Sigmoid colon (tissue), 7 donors: ENCODE results near the gene GBF1. TPM values are rescaled to one million over a fixed set of nuclear protein-coding genes. Genes with fewer than 3 reads are reported as not detected.
"Not testable (repeated sequence)": the region's sequence is repeated elsewhere in the genome, so short reads cannot be mapped to it uniquely, and the experiment has no call there.

Source experiments
- DNase-seq: peaks from one replicate; pipeline ENCODE4 v3.0.0-alpha.2; 2019
- H3K27ac ChIP-seq, 4 donors: fragments of 200-600 bp; sonication (generic); one replicate each; pipeline ENCODE4 v1.5.1; 2016 to 2019; ENCODE audit warnings: mild to moderate bottlenecking in 1 of 4
- H3K27me3 ChIP-seq, 3 donors: fragments of 200-600 bp; sonication (generic); one replicate each; pipeline ENCODE4 v1.5.1; 2019; ENCODE audit warnings: mild to moderate bottlenecking in 1 of 3
- H3K36me3 ChIP-seq, 4 donors: fragments of 200-600 bp; sonication (generic); one replicate each; pipeline ENCODE4 v1.5.1; 2016 to 2019
- H3K4me1 ChIP-seq, 4 donors: fragments of 200-600 bp; sonication (generic); one replicate each; pipeline ENCODE4 v1.5.1; 2017 to 2019
- H3K4me3 ChIP-seq, 4 donors: fragments of 200-600 bp; sonication (generic); one replicate each; pipeline ENCODE4 v1.5.1; 2017 to 2019; ENCODE audit warnings: mild to moderate bottlenecking in 2 of 4, moderate library complexity in 1 of 4
- H3K9me3 ChIP-seq, 4 donors: fragments of 200-600 bp in 3 of 4; sonication (generic) in 3 of 4; one replicate each; pipeline versions ENCODE4 v1.5.1 to v1.6.1; 2013 to 2019
- EP300 ChIP-seq, 4 donors: sonication (generic); formaldehyde crosslinking; IDR thresholded peaks; one replicate each; pipeline ENCODE4 v1.6.1; 2017; ENCODE audit warnings: antibody characterized with exemption in 4 of 4
- POLR2A ChIP-seq, 2 donors: fragments of 450-650 bp; IDR thresholded peaks; one replicate each; pipeline ENCODE4 v1.6.1; 2016; ENCODE audit warnings: antibody characterized with exemption in 2 of 2, mild to moderate bottlenecking in 2 of 2, moderate library complexity in 2 of 2
- POLR2AphosphoS5 ChIP-seq, 4 donors: sonication (generic); formaldehyde crosslinking; IDR thresholded peaks; one replicate each; pipeline ENCODE4 v1.6.1; 2017; ENCODE audit warnings: antibody characterized with exemption in 4 of 4
- WGBS, 2 donors: extraction: QIAGEN DNeasy Blood & Tissue Kit; methylation state at CpG; one replicate each; pipeline ENCODE4 v1.1.7; 2013; 5-methylcytosine and 5-hydroxymethylcytosine counted together
- intact Hi-C: fragments of 100-400 bp; cut with DNase I; formaldehyde crosslinking; loops from one replicate; pipeline ENCODE4 v1.15.1; 2023
- polyA plus RNA-seq, 3 donors: library from polyadenylated mRNA; stranded (reverse); fragments of 200-250 nt; gene quantifications; one replicate each; pipeline ENCODE4 v1.2.3, GENCODE V29; 2013
- total RNA-seq, 4 donors: library from RNA; depleted of rRNA; stranded (reverse); fragments of >200 nt; gene quantifications; one replicate each; pipeline ENCODE4 v1.1.0, GENCODE V29; 2016
- TF ChIP-seq, protein P1 (sequence below), 4 experiments: fragments of 450-650 bp in 3 of 4; fragments of 200-600 bp in 1 of 4; IDR thresholded peaks; one replicate each; pipeline ENCODE4 v1.5.1; 2016 to 2019; ENCODE audit warnings: antibody characterized with exemption in 4 of 4, mild to moderate bottlenecking in 3 of 4, moderate library complexity in 2 of 4
- donor health status: healthy with polysubstance abuse.
- donor health status: Bipolar disorder and iron deficiency.
- donor health status: healthy.

GBF1 gene
- total and polyA plus RNA-seq, 7 donors, result 8.4 to 38.2 (median 18.5) TPM

DNA sequence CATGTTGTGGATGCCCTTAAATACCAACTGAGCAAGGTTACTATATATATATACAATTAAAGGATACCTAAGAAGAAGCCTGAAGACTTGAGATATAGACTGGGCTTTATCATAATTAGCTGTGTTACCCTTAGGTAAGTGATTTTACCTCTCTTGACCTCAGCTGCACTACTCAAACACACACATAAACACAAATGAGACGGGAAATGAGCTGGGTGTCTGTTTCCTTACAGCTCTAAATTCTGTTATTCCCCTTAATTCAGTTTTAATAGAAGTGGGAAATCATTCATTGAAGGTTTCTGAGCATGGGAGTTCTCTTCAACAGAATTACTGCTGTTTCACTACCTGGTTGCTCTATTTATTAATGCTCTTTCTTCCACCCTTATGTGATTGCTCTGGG, 60.7 kb downstream of the GBF1 start:
- DNase-seq, result no peak
- H3K4me3 ChIP-seq, result no peak overlapping the region
- H3K27ac ChIP-seq, result no peak overlapping the region
- H3K4me1 ChIP-seq, result peaks cover 0 to 18% (median 10%) of the 10 kb centered on the region in 4 donors
- TF ChIP-seq EP300 (IDR thresholded peaks at IDR 0.05), result no peak
- TF ChIP-seq POLR2AphosphoS5 (IDR thresholded peaks at IDR 0.05), result no peak
- no peak for TF ChIP-seq POLR2A (IDR thresholded peaks at IDR 0.05)
- TF ChIP-seq, protein P1, sequence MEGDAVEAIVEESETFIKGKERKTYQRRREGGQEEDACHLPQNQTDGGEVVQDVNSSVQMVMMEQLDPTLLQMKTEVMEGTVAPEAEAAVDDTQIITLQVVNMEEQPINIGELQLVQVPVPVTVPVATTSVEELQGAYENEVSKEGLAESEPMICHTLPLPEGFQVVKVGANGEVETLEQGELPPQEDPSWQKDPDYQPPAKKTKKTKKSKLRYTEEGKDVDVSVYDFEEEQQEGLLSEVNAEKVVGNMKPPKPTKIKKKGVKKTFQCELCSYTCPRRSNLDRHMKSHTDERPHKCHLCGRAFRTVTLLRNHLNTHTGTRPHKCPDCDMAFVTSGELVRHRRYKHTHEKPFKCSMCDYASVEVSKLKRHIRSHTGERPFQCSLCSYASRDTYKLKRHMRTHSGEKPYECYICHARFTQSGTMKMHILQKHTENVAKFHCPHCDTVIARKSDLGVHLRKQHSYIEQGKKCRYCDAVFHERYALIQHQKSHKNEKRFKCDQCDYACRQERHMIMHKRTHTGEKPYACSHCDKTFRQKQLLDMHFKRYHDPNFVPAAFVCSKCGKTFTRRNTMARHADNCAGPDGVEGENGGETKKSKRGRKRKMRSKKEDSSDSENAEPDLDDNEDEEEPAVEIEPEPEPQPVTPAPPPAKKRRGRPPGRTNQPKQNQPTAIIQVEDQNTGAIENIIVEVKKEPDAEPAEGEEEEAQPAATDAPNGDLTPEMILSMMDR (IDR thresholded peaks at IDR 0.05), result no peak
- WGBS, 2 donors, result 76 to 87% methylated on average over 1 of the region's 1 CpG
- intact Hi-C loops, result no loop called here
- no peaks in the 10 kb centered on the region for H3K27me3 ChIP-seq
- no peaks in the 10 kb centered on the region for H3K36me3 ChIP-seq
- H3K9me3 ChIP-seq, result no peaks in the 10 kb centered on the region

GRCh38 chr10:102306710-102307109, 61.4 kb downstream of the GBF1 start:
- TF ChIP-seq EP300 (IDR thresholded peaks at IDR 0.05), result no peak
- TF ChIP-seq POLR2A (IDR thresholded peaks at IDR 0.05), result no peak
- no peak for TF ChIP-seq POLR2AphosphoS5 (IDR thresholded peaks at IDR 0.05)
- TF ChIP-seq, protein P1 (IDR thresholded peaks at IDR 0.05), result no peak
- Histone ChIP-seq H3K9me3 (no peaks in the 10 kb centered on the region), H3K4me1 (peaks cover 0 to 25% (median 17%) of the 10 kb centered on the region in 4 donors), H3K27me3 (no peaks in the 10 kb centered on the region), H3K27ac (no peak overlapping the region), H3K36me3 (no peaks in the 10 kb centered on the region), H3K4me3 (no peak overlapping the region)
- WGBS, 2 donors, result 97 to 99% methylated on average over 3 of the region's 3 CpGs
- no peak for DNase-seq
- intact Hi-C loops, result no loop called here

DNA sequence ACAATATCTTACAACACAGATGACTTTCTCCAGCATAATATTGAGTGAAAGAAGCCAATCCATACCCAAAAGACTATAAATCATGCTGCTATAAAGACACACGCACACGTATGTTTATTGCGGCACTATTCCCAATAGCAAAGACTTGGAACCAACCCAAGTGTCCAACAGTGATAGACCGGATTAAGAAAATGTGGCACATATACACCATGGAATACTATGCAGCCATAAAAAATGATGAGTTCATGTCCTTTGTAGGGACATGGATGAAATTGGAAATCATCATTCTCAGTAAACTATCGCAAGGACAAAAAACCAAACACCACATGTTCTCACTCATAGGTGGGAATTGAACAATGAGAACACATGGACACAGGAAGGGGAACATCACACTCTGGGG, 63.0 kb downstream of the GBF1 start:
- H3K27me3 ChIP-seq, H3K9me3 ChIP-seq, DNase-seq, H3K36me3 ChIP-seq, H3K4me3 ChIP-seq, intact Hi-C loops, H3K27ac ChIP-seq: not testable (repeated sequence)
- H3K4me1 ChIP-seq, result peaks cover 0 to 41% (median 33%) of the 10 kb centered on the region in 4 donors
- 96% methylated on average over 4 of the region's 5 CpGs for WGBS, 2 donors

GRCh38 chr10:102309236-102309635, 63.9 kb downstream of the GBF1 start:
- no peak for DNase-seq
- Histone ChIP-seq H3K27me3 (no peaks in the 10 kb centered on the region), H3K36me3 (no peaks in the 10 kb centered on the region), H3K4me1 (peaks cover 0 to 50% (median 38%) of the 10 kb centered on the region in 4 donors), H3K27ac (no peak overlapping the region), H3K9me3 (no peaks in the 10 kb centered on the region), H3K4me3 (no peak overlapping the region)
- intact Hi-C loops, result no loop called here
- WGBS, 2 donors, result 90 to 100% methylated on average over 1 of the region's 1 CpG
- no peak for TF ChIP-seq POLR2A (IDR thresholded peaks at IDR 0.05)
- TF ChIP-seq, protein P1 (IDR thresholded peaks at IDR 0.05), result no peak
- TF ChIP-seq EP300 (IDR thresholded peaks at IDR 0.05), result no peak
- no peak for TF ChIP-seq POLR2AphosphoS5 (IDR thresholded peaks at IDR 0.05)

DNA sequence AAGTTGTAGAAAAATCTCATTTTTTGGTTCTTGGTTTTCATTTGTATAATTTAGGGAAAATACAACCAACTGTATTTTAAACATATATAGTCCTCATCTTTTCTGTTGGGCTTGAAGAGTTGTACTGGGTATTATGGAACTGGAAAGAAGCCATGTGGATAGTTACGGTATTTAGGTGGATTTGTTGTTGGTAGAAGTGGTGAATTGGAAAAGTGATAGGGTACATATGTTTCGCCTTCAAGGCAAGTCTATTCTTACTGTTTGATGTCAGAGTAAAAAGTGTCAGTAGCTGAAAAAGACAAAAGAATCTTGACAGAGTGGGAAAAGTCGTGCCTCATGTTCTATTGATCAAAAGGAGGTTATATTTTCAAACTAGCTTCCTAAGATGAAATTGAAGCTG, 64.6 kb downstream of the GBF1 start:
- H3K4me1 ChIP-seq, result peaks cover 0 to 54% (median 41%) of the 10 kb centered on the region in 4 donors

More for the DNA sequence above, 64.6 kb downstream of the GBF1 start:
- no peak overlapping the region for H3K27ac ChIP-seq
- H3K36me3 ChIP-seq, result no peaks in the 10 kb centered on the region
- intact Hi-C loops, result no loop called here
- no peak for DNase-seq
- no peaks in the 10 kb centered on the region for H3K9me3 ChIP-seq
- TF ChIP-seq POLR2AphosphoS5 (IDR thresholded peaks at IDR 0.05) (no peak), POLR2A (IDR thresholded peaks at IDR 0.05) (no peak), EP300 (IDR thresholded peaks at IDR 0.05) (no peak)
- TF ChIP-seq, protein P1 (IDR thresholded peaks at IDR 0.05), result no peak
- no peak overlapping the region for H3K4me3 ChIP-seq
- no peaks in the 10 kb centered on the region for H3K27me3 ChIP-seq
- 69 to 84% methylated on average over 3 of the region's 3 CpGs for WGBS, 2 donors
